Stimulated activated naive CD8-positive, alpha-beta T cell treated with anti-CD3 and anti-CD28 coated beads, Interleukin-15, Interleukin-2, amounts not matched to agents 100 U/mL and 50 U/mL, for 24 hours (primary cell): ENCODE data around the gene MN1.

Source experiments
- ATAC-seq: fragments of 150-1000 bp; cut with Tn5 transposase; one replicate; pipeline ENCODE4 v1.10.0; 2021
- DNase-seq: peaks from one replicate; pipeline ENCODE4 v3.0.0; 2021

The MN1 gene

GRCh38 chr22:27713461-27713860 is 88.1 kb downstream of the MN1 start:
- no peak for DNase-seq
- no peak for ATAC-seq

- DNase-seq (no peak), ATAC-seq (no peak)
Observed at GRCh38 chr22:27711756-27712155, 89.8 kb downstream of the MN1 start.

GRCh38 chr22:27711012-27711411 is 90.5 kb downstream of the MN1 start:
- ATAC-seq (no peak), DNase-seq (no peak)

GRCh38 chr22:27709919-27710675 is 91.5 kb downstream of the MN1 start:
- ATAC-seq = no peak

GRCh38 chr22:27706489-27706888 is 95.1 kb downstream of the MN1 start:
- no peak for ATAC-seq
- no peak for DNase-seq

More at GRCh38 chr22:27709919-27710675, 91.5 kb downstream of the MN1 start:
- no peak for DNase-seq

GRCh38 chr22:27705408-27706080 is 96.0 kb downstream of the MN1 start:
- DNase-seq = no peak
- ATAC-seq = no peak

- no peak for DNase-seq
- no peak for ATAC-seq
Observed at GRCh38 chr22:27704581-27704980, 97.0 kb downstream of the MN1 start.

- no peak for DNase-seq
- no peak for ATAC-seq
Observed at GRCh38 chr22:27699383-27700019, 102.1 kb downstream of the MN1 start.

GRCh38 chr22:27698813-27699212 is 102.7 kb downstream of the MN1 start:
- ATAC-seq = no peak
- DNase-seq = no peak
